ENCODE results near the gene SORBS1. TPM values are rescaled to one million over a fixed set of nuclear protein-coding genes. Genes with fewer than 3 reads are reported as not detected.

SORBS1 gene
- total RNA-seq, 2 experiments from 2014 or later: 0.57 to 3.1 TPM

- TF ChIP-seq CTCF (conservative IDR thresholded peaks at IDR 0.05; ENCODE audit: low read length): no peak
- ChIA-PET POLR2A (interaction anchor here (1.0 to 1.5 kb wide), 3 partner anchors 12 to 33 kb away, joined by 3 to 6 read pairs (median 3); no protein-coding TSS in a partner anchor), CTCF (ENCODE audit: unreplicated experiment) (no interaction called here)
- no peak for DNase-seq (ENCODE audit: low spot score)
- BruUV-seq (replicated peaks): no TSS peak
- Histone ChIP-seq H2AFZ (ENCODE audit: low read length) (no peak overlapping the region), H3K9me3 (ENCODE audit: low read length) (no peaks in the 10 kb centered on the region), H3K4me3 (ENCODE audit: low read depth, low read length, poor library complexity, severe bottlenecking) (no peak overlapping the region), H3K4me1 (ENCODE audit: insufficient read depth, low read length, poor library complexity, severe bottlenecking) (no peaks in the 10 kb centered on the region), H3K9me2 (ENCODE audit: insufficient read depth, low read length) (no peaks in the 10 kb centered on the region), H3K79me2 (ENCODE audit: insufficient read depth, low read depth, low read length) (no peaks in the 10 kb centered on the region), H4K20me1 (ENCODE audit: insufficient read depth, low read length) (no peaks in the 10 kb centered on the region), H3K36me3 (ENCODE audit: insufficient read depth, low read length) (no peaks in the 10 kb centered on the region), H3K27ac (ENCODE audit: low read depth, low read length, poor library complexity, severe bottlenecking) (no peak overlapping the region), H3K4me2 (ENCODE audit: low read length) (no peak overlapping the region)
- intact Hi-C loops (cut with micrococcal nuclease; ENCODE audit: unreplicated experiment): no loop called here
These were observed 295.6 kb downstream of the SORBS1 start for GRCh38 chr10:95265572-95265971.

GRCh38 chr10:95264227-95265051 is 296.7 kb downstream of the SORBS1 start:
- Histone ChIP-seq H3K9me3 (ENCODE audit: low read length) (no peaks in the 10 kb centered on the region), H3K4me1 (ENCODE audit: insufficient read depth, low read length, poor library complexity, severe bottlenecking) (no peaks in the 10 kb centered on the region), H4K20me1 (ENCODE audit: insufficient read depth, low read length) (no peaks in the 10 kb centered on the region), H3K36me3 (ENCODE audit: insufficient read depth, low read length) (no peaks in the 10 kb centered on the region), H3K4me3 (ENCODE audit: low read depth, low read length, poor library complexity, severe bottlenecking) (no peak overlapping the region), H2AFZ (ENCODE audit: low read length) (no peak overlapping the region), H3K4me2 (ENCODE audit: low read length) (no peak overlapping the region), H3K27ac (ENCODE audit: low read depth, low read length, poor library complexity, severe bottlenecking) (no peak overlapping the region), H3K79me2 (ENCODE audit: insufficient read depth, low read depth, low read length) (no peaks in the 10 kb centered on the region), H3K9me2 (ENCODE audit: insufficient read depth, low read length) (no peaks in the 10 kb centered on the region)
- POLR2A ChIA-PET: interaction anchor here (0.7 to 1.5 kb wide), 3 partner anchors 13 to 81 kb away, joined by 3 read pairs; no protein-coding TSS in a partner anchor
- CTCF ChIA-PET (ENCODE audit: unreplicated experiment): no interaction called here
- no peak for DNase-seq (ENCODE audit: low spot score)
- no TSS peak for BruUV-seq (replicated peaks)
- no peak for TF ChIP-seq CTCF (conservative IDR thresholded peaks at IDR 0.05; ENCODE audit: low read length)
- no peak for TF ChIP-seq EZH2phosphoT487 (IDR thresholded peaks at IDR 0.05; ENCODE audit: borderline replicate concordance, low read depth, low read length)
- intact Hi-C loops (cut with micrococcal nuclease; ENCODE audit: unreplicated experiment): no loop called here

- TF ChIP-seq CTCF (conservative IDR thresholded peaks at IDR 0.05; ENCODE audit: low read length) (no peak), EZH2phosphoT487 (IDR thresholded peaks at IDR 0.05; ENCODE audit: borderline replicate concordance, low read depth, low read length) (no peak)
- no peaks in the 10 kb centered on the region for H3K36me3 ChIP-seq (ENCODE audit: insufficient read depth, low read length)
- POLR2A ChIA-PET: no interaction called here
- H3K4me3 ChIP-seq (ENCODE audit: low read depth, low read length, poor library complexity, severe bottlenecking): no peak overlapping the region
- H3K4me2 ChIP-seq (ENCODE audit: low read length): no peak overlapping the region
- DNase-seq (ENCODE audit: low spot score): no peak
- intact Hi-C loops (cut with micrococcal nuclease; ENCODE audit: unreplicated experiment): no loop called here
- no TSS peak for BruUV-seq (replicated peaks)
- H3K9me2 ChIP-seq (ENCODE audit: insufficient read depth, low read length): no peaks in the 10 kb centered on the region
- no peaks in the 10 kb centered on the region for H4K20me1 ChIP-seq (ENCODE audit: insufficient read depth, low read length)
- H3K9me3 ChIP-seq (ENCODE audit: low read length): no peaks in the 10 kb centered on the region
- CTCF ChIA-PET (ENCODE audit: unreplicated experiment): no interaction called here
- no peaks in the 10 kb centered on the region for H3K4me1 ChIP-seq (ENCODE audit: insufficient read depth, low read length, poor library complexity, severe bottlenecking)
- H2AFZ ChIP-seq (ENCODE audit: low read length): no peak overlapping the region
- no peak overlapping the region for H3K27ac ChIP-seq (ENCODE audit: low read depth, low read length, poor library complexity, severe bottlenecking)
- H3K79me2 ChIP-seq (ENCODE audit: insufficient read depth, low read depth, low read length): no peaks in the 10 kb centered on the region
These were observed 297.3 kb downstream of the SORBS1 start for GRCh38 chr10:95263864-95264226.
